Left hindlimb (tissue), 1 donor: ENCODE measurements around the gene ZFP57.

Source experiments
- DNase-seq: peaks from one replicate; pipeline ENCODE4 v3.0.0-alpha.2; 2018

The ZFP57 gene

DNA sequence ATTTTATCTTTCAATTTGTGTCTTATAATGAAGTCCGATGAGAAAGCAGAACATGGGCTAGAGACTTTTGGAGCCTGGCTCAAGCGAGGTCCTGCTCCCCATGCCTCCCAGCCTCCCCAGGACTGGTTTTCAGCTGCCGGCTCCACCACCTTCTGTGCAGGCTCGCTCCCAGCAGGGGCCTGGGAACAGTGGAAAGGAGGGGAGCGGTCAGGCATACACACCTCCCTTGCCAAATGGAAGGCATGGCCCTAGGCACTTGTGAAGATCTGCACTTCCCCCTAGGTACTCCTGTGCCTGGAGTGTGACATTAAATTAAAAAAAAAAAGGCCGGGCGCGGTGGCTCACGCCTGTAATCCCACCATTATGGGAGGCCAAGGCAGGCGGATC lies 28.8 kb downstream of the ZFP57 start:
- no peak for DNase-seq

DNA sequence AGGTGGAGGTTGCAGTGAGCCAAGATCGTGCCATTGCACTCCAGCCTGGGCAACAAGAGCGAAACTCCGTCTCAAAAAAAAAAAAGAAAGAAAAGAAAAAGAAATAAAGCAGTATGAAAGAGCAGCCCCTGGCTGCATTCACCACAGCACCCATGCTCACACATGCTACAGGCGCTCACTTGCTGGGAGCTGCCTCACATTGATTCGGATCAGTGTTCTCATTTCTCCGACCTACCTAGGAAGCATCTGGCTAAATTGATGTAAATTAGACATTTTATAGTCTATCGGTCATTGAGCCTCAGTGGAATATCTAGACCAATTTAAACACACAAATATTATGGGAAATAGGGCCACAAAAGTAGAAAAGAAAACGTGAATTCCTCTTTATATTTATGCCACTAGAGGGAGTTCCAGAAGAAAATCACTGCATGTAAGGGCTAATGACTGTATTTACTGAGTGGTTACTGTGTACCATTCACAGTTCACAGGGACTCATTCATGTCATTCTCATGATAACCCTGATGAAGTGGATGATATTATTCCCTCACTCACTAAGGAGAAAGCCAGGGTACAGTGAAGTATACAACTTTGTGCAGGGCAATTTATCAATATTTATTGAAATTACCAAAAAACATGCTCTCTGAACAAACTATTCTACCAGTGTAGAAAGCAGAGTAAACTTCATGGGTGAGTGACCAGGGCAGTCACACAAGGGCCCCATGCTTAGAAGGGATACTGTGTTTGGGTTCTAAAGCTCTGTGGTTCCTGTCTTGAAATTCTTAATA lies 29.3 kb downstream of the ZFP57 start:
- no peak for DNase-seq

DNA sequence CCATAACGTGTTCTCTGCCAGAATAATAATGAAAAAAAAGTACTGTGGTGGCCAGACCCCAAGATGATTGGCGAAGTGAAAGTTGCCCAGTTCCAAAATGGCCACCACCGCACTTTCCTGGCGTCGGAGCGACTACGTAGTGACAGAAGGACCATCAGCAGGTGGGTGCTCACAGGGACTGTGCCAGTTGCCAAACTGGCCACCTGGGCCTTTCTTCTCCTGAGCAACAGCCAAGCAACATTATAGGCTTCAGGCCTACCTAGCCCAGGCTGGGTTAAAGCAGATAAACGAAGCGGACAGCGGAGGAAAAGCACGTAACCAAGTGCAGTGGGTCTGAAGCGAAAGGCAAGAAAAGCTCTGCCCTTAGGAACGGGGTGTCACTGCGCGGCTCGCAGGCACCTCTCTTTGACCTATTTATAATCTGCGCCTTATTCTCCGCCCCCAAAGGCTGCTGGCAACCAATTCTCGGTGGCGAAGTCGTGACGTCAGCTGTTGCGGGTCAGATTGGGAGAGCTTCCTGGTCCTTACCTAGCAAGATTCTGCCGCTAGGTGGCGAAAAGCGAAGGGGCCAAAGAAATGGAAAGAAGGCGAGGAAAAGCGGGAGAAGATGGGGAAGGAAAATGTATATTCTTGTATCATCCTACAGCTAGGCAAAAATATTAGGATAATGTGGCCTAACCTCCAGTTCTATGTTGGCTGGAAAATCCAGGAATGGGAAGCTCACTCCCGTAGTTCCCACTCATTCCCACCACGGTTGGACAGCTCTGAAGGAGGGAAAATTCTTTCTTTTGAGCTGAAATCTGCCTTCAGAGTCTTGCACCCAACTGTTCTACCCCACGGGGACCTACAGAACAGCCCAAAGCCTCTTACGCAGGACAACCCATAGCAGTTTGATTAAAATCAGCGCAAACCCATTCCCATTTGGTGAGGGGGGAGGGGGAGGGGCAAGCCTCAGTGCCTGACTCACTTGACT lies 31.0 kb downstream of the ZFP57 start:
- DNase-seq: peak; percentile 95

DNA sequence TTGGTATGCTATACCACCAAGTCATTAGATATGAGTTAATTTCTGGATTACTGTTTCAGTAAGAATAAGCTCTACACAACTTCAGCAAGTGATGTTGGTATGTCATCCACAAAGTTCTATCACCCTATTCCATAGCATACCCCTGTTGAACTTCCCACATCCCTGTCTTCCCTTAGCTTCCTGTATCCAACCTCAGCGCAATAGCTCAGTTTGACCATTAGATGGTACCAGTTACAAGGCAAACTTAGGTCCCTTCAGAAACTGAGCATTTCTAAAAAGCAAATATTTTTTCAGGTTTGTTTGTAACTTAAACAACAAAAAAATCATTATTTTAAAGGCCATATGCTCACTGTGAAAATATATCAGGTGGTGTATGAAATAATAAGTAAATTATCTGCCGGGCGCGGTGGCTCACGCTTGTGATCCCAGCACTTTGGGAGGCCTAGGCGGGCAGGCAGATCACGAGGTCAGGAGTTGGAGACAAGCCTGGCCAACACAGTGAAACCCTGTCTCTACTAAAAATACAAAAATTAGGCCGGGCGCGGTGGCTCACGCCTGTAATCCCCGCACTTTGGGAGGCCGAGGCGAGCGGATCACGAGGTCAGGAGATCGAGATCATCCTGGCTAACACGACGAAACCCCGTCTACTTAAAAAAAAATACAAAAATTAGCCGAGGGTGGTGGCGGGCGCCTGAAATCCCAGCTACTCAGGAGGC lies 32.9 kb downstream of the ZFP57 start:
- no peak for DNase-seq

DNA sequence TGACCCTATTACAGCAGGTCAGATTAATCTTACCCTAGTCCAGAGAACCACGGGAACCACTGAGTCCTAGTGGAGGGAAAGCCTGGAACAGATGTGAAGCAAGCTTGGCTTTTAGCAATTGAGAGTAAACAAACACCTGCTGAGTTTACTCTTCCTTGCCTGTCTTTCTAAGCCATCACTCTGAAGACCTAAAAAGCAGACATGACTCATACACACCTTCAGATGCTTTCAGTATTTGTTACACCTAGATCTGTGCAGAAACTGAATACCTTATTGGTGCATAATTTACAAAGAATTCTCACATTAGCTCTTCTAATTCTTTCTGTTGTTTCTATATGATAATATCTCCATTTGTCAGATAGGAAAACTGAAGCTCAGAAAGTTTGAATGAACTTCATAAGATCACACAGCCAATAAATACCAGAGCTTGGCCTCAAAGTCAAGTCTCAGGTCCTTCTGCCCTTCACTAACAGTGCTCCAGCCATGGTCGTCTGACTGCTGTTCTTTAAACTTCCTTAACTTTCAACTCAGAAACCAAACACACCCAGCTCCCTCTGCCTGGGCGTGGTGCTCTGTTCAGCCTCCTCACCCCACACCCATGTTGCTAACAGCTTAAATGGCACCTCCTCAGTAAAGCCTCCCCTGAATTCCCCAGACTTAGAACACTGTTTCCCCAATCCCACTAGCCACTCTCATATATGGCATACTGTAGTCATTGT lies 39.4 kb downstream of the ZFP57 start:
- no peak for DNase-seq

DNA sequence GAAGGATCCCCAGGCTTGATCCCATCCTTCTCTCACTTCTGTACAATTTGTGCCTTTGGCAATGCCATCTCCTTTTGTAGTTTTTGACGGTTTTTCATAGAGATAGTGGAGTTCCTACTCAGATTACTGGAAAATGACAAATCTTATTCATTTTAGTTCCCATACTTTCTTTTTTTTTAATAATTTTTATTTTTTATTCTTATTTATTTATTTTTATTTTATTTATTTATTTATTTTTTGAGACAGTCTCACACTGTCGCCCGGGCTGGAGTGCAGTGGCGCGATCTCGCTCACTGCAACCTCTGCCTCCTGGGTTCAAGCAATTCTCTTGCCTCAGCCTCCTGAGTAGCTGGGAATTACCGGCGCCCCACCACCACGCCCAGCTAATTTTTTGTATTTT lies 43.7 kb downstream of the ZFP57 start:
- DNase-seq: no peak

DNA sequence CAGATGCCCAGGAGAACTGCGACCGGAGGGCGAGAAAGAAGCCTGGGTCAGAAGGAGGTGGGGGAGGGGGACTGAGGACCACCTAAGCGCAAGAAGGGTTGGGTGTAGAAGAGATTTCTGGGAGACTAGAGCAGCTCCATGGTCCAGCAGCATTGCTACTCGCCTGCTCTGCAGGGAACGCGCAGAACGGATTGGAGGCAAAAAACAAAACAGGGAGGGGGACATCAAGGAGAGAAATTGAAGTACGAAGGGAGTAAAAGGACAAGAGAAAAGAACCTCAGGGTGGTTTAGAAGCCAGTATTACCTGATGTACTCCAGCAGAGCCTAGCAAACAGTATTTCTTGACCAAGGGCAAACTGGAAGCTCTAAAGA lies 47.4 kb downstream of the ZFP57 start:
- DNase-seq: no peak

DNA sequence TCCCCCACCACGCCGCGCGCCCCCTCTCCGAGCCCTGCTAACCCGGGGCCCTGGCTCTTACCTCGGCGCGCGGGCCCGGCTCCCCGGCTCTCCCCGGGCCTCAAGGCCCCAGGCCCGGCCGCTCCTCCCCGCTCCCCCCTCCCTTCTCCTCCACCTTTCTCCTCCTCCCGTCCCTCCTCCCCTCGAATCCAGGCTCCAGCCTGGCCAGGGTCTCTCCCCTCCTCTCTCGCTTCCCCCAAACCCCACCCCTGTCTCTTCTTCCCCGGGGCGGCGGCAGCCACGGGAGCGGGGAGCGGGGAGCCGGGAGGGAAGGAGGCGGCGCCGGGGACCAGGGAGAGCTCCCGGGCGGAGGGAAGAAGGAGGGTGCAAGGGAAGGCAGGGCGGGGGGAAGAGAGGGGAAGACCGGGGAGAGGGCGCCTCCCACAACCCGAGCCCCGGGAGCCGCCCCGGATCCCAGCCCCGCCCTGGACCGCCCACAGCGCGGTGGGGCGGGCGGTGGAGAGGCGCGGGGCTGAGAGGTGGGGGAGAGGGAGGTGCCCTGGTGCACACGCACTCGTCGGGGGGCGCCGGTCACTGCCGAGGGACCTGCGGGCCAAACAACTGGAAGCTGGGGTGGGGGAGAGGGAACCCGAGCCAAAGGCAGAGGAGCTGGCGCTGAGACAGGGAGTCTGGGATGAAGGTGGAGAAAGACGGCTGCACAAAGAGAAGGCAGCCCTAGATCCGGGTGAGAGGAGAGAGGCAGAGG lies 48.0 kb downstream of the ZFP57 start, which contains the start of gene GABBR1:
GABBR1 (minus strand) TSS at position 395 of the 745 bp plus-strand sequence. CDS start 798 bp downstream, outside the sequence.
- peak; percentile 95 for DNase-seq

DNA sequence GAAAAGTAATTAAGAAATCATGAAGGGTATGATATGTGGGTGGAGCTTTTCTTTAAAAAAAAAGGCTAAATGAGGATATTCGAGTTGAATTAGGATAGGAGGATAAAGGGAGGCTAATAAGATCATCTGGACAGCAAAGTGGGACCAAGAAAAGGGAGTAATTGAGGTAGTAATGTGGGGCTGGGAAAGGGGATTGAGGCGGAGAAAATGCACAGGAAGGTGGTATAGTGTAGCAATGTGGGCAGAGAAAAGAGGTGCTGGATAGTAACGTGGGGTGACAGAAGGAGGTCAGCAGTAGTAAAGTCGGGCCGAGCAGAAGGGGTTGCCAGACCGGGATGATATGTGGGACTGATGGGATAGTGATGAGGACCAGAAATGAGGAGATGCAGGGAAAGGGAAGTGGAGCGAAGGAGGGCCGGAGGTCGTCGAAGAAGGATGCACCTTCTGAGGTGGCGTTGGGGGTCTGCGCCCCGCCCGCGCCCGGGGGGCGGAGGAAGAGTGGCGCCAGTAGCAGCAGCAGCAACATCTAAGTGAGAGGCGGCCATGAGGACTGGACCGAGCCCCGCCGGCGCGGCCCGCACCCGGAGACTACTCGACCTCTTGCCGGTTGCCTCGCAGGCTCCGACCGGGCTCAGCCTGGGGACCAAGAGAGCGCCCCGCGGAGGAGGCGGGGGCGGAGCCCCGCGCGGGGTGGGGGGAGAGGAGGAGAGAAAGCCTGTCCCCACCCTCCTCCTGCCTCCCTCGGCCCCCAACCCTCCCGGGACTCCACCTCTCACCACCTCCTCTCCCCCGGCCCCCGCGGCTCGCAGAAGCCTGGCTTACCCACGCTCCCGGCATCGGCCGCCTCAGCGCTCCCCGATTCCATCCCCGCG lies 48.9 kb downstream of the ZFP57 start:
- peak; percentile 80 for DNase-seq

DNA sequence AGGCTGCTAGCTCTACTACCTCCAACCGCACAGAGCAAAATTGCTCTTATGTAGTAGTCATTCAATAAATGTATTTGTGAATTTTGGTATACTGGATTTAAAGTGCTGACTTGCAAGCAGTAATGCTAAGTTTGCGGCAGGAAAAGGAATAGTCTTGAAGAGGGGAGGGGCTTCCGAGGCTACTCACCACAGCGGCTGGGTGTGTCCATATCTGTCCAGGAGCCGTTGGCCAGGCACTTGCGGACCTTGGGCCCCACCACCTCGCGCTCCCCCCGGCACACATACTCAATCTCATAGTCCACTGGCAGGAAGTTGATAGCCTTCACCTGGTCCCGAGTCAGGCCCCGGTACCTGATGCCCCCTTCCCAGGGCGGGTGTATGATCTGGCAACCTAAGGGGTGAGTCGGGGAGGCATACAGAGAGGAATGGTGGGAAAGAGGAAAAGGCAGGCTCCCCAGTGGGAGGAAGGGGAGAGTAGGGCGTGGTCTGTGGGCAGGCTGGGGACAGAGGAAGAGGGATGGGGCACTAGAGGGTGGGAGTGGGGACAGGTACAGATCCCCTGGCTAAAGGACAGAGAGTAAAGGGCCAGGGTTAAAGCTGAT lies 49.6 kb downstream of the ZFP57 start:
- DNase-seq: no peak

DNA sequence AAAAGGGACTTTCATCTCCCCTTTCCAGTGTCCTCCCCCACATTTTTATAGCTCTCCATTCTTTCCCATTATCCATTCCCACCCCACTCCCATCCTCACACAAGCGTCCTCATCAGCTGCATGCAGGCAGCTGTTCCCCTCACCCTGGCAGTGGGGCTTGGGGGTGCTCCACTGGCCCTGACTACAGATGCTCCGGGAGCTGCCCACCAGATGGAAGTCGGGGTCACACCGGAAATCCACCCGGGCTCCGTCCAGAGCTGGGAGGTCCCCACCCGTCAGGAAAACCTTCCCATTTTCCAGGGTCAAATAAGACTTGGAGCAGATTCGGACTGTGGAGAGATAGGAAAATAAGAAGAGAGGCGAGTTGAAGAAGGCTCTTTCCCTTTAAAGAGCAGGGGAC lies 50.6 kb downstream of the ZFP57 start:
- no peak for DNase-seq

DNA sequence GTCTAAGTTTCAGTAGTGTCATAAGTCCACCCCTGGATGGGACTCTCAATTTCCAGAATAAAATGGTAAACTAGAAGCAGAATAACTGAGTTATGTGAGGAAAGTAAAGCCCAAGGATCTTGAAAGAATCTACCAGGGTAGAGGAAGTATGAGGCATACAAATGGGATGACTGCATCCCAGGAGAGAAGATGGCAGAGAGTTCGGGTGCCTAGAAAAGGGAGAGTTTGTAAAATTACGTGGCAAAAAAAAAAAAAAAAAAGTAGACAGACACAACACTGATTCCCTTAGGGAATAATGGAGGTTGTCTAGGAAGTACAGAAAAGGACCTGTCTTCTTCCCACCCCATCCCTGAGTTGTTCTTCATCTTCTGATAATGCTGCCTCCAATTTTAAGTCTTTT lies 51.4 kb downstream of the ZFP57 start:
- no peak for DNase-seq

DNA sequence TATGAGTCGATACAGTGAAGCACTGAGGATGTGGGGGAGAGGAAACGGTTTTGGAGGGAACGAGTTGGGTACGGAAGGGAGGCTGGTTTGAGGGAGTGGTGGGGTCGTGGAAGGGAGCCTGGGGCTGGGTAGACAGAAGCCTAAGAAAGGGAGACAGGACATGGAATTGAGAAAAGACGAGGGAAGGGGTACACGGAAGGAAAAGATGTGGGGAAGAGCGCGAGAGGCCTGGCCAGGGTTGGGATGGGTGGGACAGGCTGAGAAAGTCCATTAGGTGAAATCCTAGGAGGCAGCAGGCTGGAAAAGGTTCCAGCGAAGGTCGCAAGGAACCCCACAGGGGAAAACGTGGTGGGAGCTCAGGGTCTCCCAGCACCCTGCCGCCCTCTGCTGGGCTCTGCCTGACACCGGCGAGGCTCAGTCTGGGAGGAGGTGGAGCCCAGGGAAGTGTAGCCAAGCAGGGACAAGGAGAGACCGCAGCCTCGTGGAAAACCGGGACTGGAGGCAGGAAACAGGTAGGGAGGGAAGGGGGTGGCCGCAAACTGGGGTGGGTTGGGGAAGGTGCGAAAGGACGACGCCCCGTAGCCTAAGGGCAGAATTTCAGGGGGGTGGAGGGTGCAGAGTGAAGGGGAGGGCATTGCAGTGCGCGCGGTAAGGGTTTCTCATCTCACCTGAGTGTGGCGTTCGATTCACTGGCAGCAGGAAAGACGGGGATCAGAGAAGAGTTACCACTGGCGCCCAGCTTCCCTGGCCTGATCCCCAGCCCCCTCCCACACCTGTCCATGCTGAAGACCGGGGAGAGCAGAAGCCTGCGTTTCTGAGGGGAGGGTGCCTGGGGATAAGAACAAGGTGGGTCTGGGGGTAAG lies 52.3 kb downstream of the ZFP57 start:
- DNase-seq: peak; percentile 84

DNA sequence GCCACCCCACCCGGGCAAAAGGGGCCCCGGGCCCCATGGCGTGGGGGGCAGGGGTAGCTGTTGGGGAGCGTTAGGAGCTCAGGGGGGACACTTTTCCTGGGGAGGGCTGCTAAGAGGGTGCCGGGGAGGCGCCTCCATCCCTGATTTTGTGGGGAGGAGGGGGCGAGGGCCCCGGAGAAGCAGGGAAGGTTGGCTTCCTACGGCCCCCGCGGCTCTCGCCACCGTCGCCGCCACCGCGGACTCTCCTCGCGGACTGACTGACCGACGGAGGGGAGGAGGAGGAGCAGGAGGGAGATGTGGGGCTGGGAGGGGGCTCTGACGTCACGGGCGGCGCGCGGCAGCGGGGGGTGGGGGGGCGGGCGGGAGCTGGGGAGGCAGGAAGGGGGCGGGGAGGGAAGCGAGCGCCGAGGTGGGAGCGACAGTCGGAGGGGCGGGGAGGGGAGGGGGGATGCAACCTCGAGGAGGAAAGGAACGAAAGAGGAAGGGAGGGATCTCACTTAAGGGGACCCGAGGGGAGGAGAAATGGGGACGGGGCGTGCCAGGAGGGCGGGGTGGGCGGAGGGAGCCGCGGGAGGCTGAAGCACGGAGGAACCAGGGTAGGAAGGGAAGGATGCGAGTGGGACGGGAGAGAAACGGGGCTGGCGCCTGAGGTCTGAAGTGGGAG lies 53.1 kb downstream of the ZFP57 start:
- peak; percentile 93 for DNase-seq

DNA sequence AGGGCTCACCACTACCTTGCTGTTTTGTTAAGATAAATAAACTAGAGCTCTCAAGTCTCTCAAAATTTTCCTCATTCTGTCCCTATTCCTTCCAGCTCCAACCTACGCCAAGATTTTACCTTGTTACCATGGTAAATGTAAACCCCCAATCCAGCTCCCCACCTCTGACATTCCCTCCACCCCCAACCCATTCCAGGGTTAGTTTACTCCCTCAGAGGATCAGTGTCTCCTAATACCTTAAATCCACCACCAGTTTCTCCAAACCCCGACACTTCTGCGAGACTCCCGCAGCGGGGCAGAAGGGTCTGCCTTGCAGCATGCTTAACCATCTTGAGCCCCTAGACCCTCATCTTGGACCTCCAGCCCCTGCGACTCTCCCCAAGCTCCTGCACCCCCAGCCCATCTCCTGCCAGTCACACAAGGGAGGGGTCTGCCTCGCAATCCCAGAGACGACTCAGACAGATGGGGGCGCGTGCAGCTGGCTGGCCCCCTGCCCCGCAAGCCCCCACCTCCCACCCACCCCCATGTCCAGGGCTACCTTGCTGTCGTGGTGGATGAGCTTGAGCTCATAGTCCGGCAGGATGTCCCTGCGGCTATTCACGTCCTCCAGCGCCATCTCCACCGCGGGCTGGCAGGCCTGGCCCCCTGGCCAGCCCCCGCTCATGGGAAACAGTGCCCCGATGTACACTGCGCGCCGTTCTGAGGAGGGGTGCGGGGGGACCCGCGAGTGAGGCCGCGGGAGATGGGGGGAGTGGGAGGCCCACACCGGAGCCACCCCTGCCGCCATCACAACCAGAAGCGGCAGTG lies 53.8 kb downstream of the ZFP57 start:
- peak; percentile 64 for DNase-seq

DNA sequence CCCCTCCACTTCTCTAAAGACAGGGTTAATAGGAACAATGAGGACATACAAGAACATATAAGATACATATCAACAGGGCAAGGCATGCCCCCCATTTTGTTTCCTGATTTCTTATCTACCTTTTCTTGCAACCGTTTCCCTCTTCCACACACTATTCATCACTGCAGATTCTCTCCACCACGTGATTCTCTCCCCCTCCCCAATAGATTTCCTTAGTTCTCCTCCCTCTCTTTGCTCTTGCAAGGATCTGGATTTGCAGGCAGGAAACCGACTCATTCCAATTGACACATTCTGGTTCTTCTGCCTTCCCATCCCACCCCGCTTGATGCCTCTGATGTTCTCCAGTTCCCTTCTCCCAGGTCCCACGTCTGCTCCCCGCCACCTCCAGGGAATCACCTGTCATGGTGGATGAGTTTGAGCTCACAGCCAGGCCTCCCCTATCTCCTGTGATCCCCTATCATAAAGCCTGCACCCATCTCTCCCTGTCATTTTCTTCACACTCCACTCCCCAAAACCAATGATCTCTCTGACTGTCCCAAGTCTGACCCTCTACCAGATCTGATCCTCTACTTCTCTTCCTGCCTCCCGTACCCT lies 55.5 kb downstream of the ZFP57 start:
- DNase-seq: no peak

DNA sequence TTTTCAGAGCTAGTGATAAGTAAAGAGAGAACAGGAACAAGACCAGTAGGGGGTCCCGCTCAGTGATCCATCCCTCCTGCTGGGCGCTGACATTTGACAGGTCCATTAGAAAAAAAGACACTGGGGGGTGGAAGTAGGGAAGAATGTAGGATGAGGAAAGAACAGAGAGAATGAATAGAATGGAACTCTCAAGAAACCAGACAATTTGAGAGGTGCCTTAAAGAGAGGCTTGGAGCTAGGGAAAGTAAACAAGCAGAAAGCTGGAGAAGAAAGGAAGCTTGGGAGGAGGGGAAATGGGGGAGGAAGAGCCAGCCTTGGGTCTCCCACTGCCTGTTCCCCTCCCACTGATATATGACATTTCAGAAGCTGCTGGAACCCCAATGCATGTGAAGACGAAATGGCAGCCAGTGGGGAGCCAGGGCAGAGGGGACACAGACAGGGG lies 56.4 kb downstream of the ZFP57 start:
- DNase-seq: no peak
